Endometrium (tissue), 2 donors: ENCODE data around the gene RAB11FIP3.

ENCODE experiments used
- FAIRE-seq: peaks from 2 replicates; lab custom pipeline; 2012; peaks lifted over from hg19 to GRCh38; lab: Jason Lieb, UNC
- donor health status: control.
- donor health status: control.

The RAB11FIP3 gene

DNA sequence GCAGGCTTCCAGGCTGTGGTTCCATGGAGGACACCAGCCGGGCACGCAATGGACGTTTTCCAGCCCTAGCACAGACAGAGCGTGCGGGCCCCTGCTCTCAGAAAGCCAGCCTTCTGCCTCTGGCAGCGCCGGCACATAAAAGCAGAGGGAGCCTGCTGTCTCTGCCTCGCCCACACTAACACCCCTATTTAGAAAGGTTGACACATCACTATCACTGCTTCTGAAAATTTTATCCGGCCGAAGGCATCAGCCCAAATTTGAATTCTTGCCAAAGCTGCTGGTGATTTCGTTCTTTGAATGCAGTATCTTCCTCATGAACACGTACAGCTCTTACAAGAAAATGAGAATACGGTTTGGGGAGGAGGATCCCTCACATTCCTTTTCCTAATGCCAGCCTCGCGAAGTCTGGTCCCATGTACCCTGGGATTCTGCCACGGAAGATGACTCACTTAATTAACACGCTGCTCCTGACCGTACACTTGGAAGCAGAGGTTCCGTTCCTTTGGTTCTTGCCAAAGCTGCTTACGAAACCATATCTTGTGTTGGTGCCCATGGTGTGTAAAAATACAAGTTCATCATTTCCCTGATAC, 1.3 kb upstream of the RAB11FIP3 start:
- FAIRE-seq = no peak

DNA sequence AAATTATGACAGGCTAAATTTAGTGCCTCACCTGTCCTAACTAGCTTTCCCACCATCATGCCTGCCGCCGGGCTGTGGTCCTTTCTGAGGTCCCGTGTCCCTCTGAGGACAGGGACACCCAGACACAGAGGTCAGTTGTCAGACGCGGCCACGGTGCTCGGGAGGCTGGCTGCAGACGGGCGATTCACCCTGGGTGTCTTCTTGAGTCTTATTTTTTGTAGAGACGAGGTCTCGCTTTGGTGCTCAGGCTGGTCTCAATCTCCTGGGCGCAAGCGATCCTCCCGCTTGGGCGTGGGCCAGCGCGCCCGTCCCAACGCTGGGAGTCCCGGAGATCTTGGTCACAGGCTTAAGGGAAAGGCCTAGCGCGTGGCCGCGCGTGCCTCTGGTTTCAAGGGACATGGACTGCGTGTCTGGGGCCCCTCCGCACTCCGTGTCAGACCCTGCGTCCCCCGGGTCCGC, 797 bp upstream of the RAB11FIP3 start:
- no peak for FAIRE-seq

- FAIRE-seq = no peak
Observed at GRCh38 chr16:425740-426114, 278 bp downstream of the RAB11FIP3 start.

DNA sequence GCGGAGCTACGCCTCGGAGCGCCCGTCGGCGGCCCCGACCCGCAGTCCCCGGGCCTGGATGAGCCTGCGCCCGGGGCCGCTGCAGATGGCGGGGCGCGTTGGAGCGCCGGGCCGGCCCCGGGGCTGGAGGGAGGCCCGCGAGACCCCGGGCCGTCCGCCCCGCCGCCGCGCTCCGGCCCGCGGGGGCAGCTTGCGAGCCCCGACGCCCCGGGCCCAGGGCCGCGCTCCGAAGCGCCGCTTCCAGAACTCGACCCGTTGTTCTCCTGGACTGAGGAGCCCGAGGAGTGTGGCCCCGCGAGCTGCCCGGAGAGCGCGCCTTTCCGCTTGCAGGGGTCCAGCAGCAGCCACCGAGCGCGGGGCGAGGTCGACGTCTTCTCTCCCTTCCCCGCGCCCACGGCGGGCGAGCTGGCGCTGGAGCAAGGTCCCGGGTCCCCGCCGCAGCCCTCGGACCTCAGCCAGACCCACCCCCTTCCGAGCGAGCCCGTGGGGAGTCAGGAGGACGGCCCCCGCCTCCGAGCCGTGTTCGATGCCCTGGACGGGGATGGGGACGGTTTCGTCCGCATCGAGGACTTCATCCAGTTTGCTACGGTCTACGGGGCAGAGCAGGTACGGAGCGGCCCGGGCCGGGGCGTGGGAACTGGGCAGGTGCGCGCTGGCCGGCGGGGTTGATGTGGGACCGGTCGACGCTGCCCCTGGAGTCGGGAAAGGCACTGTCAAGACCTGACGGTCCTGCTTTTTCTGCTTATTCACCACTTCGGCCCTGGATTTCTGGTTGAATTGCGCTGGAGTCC, 861 bp downstream of the RAB11FIP3 start:
- FAIRE-seq = no peak

GRCh38 chr16:426906-427249, 1.4 kb downstream of the RAB11FIP3 start:
- no peak for FAIRE-seq

- no peak for FAIRE-seq
Observed at GRCh38 chr16:427250-427649, 1.8 kb downstream of the RAB11FIP3 start.

- no peak for FAIRE-seq
Observed at GRCh38 chr16:430904-431303, 5.5 kb downstream of the RAB11FIP3 start.

GRCh38 chr16:440627-441026, 15.2 kb downstream of the RAB11FIP3 start:
- no peak for FAIRE-seq

DNA sequence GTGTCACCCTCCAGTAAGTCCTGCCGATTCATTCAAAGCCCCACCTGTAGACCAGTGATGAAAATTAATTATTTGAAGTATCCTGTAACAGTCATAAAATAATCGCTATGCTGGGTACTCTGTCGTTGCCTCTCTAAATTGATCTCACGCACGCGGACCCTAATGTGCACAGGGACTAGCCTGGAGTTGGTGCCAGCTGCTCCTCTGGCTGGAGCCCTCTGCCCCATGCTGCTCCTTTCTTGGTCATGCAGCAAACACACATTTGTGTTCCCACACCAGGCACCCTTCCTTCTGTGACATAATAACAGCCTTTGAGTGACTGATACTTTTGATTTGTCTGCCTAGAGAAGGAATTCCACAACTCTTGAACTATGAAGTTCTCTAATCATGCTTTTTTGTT, 16.0 kb downstream of the RAB11FIP3 start:
- no peak for FAIRE-seq

GRCh38 chr16:442976-443375, 17.5 kb downstream of the RAB11FIP3 start:
- no peak for FAIRE-seq

GRCh38 chr16:444027-444426, 18.6 kb downstream of the RAB11FIP3 start:
- no peak for FAIRE-seq

DNA sequence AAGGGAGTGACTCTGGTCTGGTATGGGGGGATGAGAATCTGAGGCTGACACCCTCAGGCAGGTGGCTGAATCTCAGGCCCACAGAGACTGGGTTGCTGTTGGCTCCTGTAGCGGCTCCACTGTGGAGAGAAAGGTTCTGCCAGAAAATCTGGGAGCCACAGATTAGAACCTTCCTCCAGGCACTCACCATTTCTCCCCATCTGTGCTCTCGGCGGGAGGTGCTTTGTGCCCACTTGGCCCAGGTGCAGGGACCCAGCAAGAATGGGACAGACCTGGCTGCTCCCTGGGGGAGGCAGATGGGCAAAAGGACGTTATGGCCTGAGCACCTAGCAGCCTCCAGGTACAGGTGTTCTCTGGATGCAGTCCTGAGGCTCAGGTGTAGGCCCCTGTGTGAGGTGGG, 20.1 kb downstream of the RAB11FIP3 start:
- no peak for FAIRE-seq

- FAIRE-seq = no peak
Observed at GRCh38 chr16:450385-450784, 24.9 kb downstream of the RAB11FIP3 start.

GRCh38 chr16:450785-451512, 25.5 kb downstream of the RAB11FIP3 start:
- no peak for FAIRE-seq

DNA sequence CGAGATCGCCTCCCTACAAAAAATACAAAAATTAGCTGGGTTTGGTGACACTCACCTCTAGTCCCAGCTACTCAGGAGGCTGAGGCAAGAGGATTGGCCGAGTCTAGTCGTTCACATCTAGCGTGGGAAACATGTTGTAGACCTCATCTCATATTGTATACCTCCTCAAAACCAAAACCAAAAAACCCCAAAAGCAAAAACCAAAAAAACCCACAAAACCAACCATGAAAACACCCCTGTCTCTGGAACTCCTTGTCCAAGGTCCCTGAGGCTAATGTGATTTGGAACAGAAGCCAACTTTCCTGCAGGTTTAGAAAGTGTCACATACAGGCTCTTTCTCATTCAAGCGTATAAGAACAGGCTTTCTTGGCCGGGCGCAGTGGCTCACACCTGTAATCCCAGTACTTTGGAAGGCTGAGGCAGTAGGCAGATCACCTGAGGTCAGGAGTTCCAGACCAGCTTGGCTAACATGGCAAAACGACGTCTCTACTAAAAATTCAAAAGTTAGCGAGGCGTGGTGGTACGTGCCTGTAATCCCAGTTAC, 29.0 kb downstream of the RAB11FIP3 start:
- FAIRE-seq = no peak

GRCh38 chr16:455453-455852, 30.0 kb downstream of the RAB11FIP3 start:
- FAIRE-seq = no peak

DNA sequence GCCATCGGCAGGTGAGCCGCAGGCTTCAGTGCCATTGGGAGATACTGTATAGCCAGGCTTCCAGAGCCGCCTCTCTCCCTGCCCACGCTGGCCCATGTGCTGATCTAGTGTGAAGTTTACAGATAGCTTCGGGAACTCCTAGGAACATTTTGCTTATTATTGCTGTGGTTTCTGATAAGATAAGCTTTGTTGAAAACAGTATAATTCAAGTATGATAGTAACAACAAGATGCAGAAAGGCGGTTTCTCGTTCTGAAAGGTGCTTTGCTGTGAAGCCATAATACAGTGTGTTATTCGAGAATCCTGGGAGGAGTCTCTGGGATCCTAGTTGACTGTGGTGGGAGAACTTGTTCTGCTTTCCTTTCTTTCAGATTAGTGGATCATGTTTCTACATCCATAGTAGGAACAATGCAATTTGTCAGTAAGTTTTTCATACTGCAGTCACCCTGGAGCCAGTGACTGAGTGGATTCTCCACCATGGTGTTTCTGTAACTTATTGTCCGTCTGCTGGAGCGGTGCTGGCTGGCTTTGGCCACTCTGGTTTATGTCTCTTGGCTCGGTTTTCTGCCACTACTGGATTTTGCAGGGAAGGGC, 31.5 kb downstream of the RAB11FIP3 start:
- FAIRE-seq = peak; percentile 39

DNA sequence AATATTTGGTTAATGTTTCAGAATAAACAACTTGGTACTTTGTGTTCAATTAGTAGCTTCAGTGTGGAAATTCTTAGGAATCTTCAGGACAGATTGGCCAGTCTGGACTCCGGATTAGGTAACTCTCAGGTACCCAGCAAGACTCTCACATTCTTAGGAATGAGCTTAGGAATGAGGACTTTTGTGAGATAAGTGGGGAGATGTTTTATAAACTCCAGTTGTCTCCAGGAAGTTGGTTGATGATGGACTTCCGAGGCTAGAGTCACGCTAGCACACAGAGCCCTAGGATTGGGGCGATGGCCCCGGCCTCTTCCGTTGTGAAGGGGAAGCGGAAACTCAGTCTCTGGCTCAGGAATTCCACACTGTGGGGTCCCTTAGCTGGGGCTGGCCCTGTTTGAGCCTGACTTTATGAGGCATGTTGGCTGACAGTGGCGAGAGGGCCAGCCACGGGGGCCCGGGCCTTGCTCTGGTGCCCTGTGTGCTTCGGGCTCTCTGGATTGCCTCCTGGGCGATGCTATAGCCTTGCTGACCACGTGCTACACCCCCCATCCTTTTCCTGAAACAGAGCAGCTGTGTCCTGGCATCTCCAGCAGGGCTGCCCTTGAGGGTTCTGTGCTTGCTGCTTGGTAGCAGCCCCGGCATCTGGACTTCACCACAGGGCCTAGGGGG, 32.4 kb downstream of the RAB11FIP3 start:
- no peak for FAIRE-seq

DNA sequence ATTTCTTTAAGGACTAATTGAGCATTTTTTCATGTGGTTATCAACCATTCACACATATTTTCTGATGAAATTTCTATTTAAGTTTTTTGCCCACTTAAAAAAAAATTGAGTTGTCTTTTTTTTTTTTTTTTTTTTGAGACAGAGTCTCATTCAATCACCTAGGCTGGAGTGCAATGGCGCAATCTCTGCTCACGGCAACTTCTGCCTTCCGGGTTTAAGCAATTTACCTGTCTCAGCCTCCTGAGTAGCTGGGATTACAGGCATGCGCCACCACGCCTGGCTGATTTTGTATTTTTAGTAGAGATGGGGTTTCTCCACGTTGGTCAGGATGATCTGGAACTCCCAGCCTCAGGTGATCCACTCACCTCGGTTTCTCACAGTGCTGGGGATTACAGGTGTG, 34.3 kb downstream of the RAB11FIP3 start:
- no peak for FAIRE-seq

GRCh38 chr16:460787-461186, 35.3 kb downstream of the RAB11FIP3 start:
- FAIRE-seq = no peak

- no peak for FAIRE-seq
Observed at GRCh38 chr16:463071-463470, 37.6 kb downstream of the RAB11FIP3 start.

DNA sequence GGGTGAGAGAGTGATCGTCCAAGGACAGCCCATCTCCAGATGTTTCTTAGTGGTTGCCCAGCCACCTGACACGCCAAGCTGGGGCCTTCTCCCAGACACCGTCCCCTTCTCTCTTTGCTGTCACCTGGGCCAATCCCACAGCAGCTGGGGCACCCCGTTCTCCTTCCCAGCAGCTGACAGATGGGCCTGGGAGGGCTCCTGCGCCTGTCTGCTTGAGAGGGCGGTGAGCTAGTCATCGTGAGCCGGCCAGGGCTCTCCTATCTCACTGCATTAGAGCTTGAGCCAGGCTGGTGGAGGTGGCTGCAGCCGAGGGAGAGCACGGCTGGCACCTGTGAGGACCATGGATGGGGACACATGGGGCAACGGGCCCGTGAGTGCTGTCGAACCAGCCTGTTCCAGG, 41.2 kb downstream of the RAB11FIP3 start:
- FAIRE-seq = no peak
